KMS-11 (cell line): Measurements from ENCODE around the gene COL8A1.

Experiments
- H2AFZ ChIP-seq: fragments of 200-600 bp; sonication (generic); 2 replicates; pipeline ENCODE4 v1.6.1; 2016; ENCODE audit warnings: antibody characterized with exemption, mixed run types, low read depth
- H3K27ac ChIP-seq: fragments of 200-600 bp; sonication (generic); 2 replicates; pipeline ENCODE4 v1.6.1; 2016; ENCODE audit warnings: mild to moderate bottlenecking, mixed run types
- H3K27me3 ChIP-seq: fragments of 200-600 bp; sonication (generic); 2 replicates; pipeline ENCODE4 v1.6.1; 2017; ENCODE audit warnings: mild to moderate bottlenecking, low read depth, mixed run types, moderate library complexity; ENCODE audit not compliant: insufficient read depth
- H3K36me3 ChIP-seq: fragments of 200-600 bp; sonication (generic); 2 replicates; pipeline ENCODE4 v1.6.1; 2017; ENCODE audit warnings: mild to moderate bottlenecking, mixed run types; ENCODE audit not compliant: insufficient read depth
- H3K4me1 ChIP-seq: fragments of 200-600 bp; sonication (generic); 2 replicates; pipeline ENCODE4 v1.6.1; 2016; ENCODE audit warnings: mild to moderate bottlenecking, low read depth, mixed run types; ENCODE audit not compliant: poor library complexity, severe bottlenecking
- H3K4me2 ChIP-seq: fragments of 200-600 bp; sonication (generic); 2 replicates; pipeline ENCODE4 v1.7.0; 2016; ENCODE audit warnings: mild to moderate bottlenecking, mixed run types
- H3K4me3 ChIP-seq: fragments of 200-600 bp; sonication (generic); IDR thresholded peaks from 2 replicates; pipeline ENCODE4 v1.6.1; 2017; ENCODE audit warnings: low read depth, low read length, mixed read lengths; ENCODE audit not compliant: insufficient read depth
- H3K79me2 ChIP-seq: fragments of 200-600 bp; sonication (generic); 2 replicates; pipeline ENCODE4 v1.6.1; 2016; ENCODE audit warnings: low read depth, mixed run types; ENCODE audit not compliant: insufficient read depth
- H3K9ac ChIP-seq: fragments of 200-600 bp; sonication (generic); 2 replicates; pipeline ENCODE4 v1.6.1; 2016; ENCODE audit warnings: mild to moderate bottlenecking, mixed run types
- H4K20me1 ChIP-seq: fragments of 200-600 bp; sonication (generic); 2 replicates; pipeline ENCODE4 v1.6.1; 2016; ENCODE audit warnings: mild to moderate bottlenecking, mixed run types; ENCODE audit not compliant: insufficient read depth
- TF ChIP-seq, protein P1 (sequence below): fragments of 200-600 bp; sonication (generic); conservative IDR thresholded peaks from 2 replicates; pipeline ENCODE4 v1.6.1; 2017; ENCODE audit warnings: low read depth, mild to moderate bottlenecking, antibody characterized with exemption, low read length, moderate library complexity, mixed read lengths

Gene COL8A1

DNA sequence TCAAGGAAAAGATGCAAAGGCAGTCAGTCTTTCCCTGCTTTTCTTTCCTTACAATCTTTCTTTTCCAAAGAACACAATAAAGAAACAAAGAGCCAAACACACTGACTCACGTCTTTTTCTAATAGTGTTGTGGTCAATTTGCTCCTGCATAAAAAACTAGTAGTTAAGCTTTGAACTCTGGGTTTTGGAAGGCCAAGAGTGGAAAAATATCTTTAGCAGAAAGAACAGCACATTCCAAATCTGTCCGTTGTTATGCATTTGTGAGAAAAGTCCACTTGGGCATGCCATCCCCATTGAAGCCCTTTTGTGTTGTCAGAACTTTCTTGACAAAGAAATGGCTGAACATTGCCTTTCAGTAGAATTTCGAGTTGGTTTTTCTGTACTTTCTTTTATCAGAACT, 18.2 kb downstream of the COL8A1 start:
- H3K27ac ChIP-seq = no peak overlapping the region

DNA sequence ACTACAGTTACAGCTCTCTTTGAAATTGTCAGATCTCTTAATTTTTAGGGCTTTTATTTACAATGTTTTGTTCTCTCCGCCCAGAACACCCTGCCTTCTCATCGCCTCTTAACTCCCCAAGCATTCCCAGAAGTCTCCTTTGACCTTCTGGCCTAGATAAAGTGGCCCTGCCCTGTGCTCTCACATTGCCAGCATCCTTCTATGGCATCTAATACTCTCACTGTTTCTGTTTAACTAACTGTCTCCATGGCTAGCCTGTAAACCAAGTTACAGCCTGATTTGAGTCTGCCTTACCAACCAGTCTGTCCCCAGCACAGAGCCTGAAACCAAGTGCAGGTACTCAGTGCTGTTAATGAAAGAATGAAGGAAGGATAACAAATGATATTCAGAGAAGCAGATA, 19.9 kb downstream of the COL8A1 start:
- no peak overlapping the region for H3K9ac ChIP-seq
- no peaks in the 10 kb centered on the region for H3K36me3 ChIP-seq
- no peaks in the 10 kb centered on the region for H3K4me1 ChIP-seq

More for the DNA sequence above, 18.2 kb downstream of the COL8A1 start:
- Histone ChIP-seq H3K4me1 (no peaks in the 10 kb centered on the region), H3K79me2 (no peaks in the 10 kb centered on the region), H3K27me3 (no peaks in the 10 kb centered on the region), H3K4me3 (no peak overlapping the region), H3K36me3 (no peaks in the 10 kb centered on the region), H3K9ac (no peak overlapping the region), H3K4me2 (no peak overlapping the region), H4K20me1 (no peaks in the 10 kb centered on the region), H2AFZ (no peak overlapping the region)
- TF ChIP-seq, protein P1, sequence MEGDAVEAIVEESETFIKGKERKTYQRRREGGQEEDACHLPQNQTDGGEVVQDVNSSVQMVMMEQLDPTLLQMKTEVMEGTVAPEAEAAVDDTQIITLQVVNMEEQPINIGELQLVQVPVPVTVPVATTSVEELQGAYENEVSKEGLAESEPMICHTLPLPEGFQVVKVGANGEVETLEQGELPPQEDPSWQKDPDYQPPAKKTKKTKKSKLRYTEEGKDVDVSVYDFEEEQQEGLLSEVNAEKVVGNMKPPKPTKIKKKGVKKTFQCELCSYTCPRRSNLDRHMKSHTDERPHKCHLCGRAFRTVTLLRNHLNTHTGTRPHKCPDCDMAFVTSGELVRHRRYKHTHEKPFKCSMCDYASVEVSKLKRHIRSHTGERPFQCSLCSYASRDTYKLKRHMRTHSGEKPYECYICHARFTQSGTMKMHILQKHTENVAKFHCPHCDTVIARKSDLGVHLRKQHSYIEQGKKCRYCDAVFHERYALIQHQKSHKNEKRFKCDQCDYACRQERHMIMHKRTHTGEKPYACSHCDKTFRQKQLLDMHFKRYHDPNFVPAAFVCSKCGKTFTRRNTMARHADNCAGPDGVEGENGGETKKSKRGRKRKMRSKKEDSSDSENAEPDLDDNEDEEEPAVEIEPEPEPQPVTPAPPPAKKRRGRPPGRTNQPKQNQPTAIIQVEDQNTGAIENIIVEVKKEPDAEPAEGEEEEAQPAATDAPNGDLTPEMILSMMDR = no peak

DNA sequence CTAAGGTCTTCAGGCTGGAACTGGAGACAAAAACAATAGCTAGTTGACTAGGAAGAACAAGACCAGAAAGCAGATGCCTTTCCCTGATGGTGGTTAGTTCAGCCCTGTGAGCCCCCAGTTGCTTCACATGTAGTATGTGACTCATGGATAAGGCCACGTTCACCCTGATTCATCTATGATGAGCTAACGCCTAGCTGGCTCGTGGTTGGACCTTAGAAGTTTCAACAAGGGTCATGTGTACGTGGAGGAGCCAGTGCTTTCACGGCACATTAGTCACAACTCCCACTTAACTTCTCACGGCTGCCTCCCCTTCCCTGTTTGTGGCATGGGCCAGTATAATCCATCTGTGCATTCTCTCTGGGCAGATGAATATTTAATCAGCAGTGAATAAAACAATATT, 20.6 kb downstream of the COL8A1 start:
- H3K27me3 ChIP-seq = no peaks in the 10 kb centered on the region
- H3K79me2 ChIP-seq = no peaks in the 10 kb centered on the region
- H2AFZ ChIP-seq = no peak overlapping the region
- no peak overlapping the region for H3K4me3 ChIP-seq
- no peaks in the 10 kb centered on the region for H4K20me1 ChIP-seq
- no peaks in the 10 kb centered on the region for H3K36me3 ChIP-seq
- H3K9ac ChIP-seq = no peak overlapping the region
- H3K4me2 ChIP-seq = no peak overlapping the region
- TF ChIP-seq, protein P1 = no peak
- H3K27ac ChIP-seq = no peak overlapping the region
- no peaks in the 10 kb centered on the region for H3K4me1 ChIP-seq

More for the DNA sequence above, 19.9 kb downstream of the COL8A1 start:
- no peak overlapping the region for H3K27ac ChIP-seq
- TF ChIP-seq, protein P1 = no peak
- H3K27me3 ChIP-seq = no peaks in the 10 kb centered on the region
- no peaks in the 10 kb centered on the region for H3K79me2 ChIP-seq
- H2AFZ ChIP-seq = no peak overlapping the region
- no peak overlapping the region for H3K4me2 ChIP-seq
- H3K4me3 ChIP-seq = no peak overlapping the region
- no peaks in the 10 kb centered on the region for H4K20me1 ChIP-seq

DNA sequence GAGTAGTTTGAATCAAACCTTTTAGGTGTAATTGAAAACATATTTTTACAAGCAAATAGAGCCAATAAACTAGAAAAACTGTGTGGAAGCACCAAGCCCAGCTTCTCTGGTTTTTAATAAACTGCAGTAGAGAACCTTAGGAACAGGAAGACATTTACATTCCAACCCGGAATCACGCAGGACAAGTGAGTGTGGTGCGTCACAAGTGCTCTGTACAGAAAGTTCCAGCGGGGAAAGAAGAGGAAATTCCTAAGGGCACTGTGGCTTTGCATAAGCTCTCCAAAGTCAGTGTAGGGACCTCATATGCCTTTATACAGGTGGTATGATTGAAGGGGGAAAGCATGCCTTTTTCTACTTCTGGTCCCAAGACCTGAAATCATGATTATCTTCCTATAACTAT, 21.6 kb downstream of the COL8A1 start:
- no peak overlapping the region for H3K4me3 ChIP-seq
- TF ChIP-seq, protein P1 = no peak
- H4K20me1 ChIP-seq = no peaks in the 10 kb centered on the region
- no peaks in the 10 kb centered on the region for H3K79me2 ChIP-seq
- no peaks in the 10 kb centered on the region for H3K4me1 ChIP-seq
- H3K4me2 ChIP-seq = no peak overlapping the region
- no peaks in the 10 kb centered on the region for H3K36me3 ChIP-seq
- H3K9ac ChIP-seq = no peak overlapping the region
- no peaks in the 10 kb centered on the region for H3K27me3 ChIP-seq
- no peak overlapping the region for H2AFZ ChIP-seq
- H3K27ac ChIP-seq = no peak overlapping the region
